DMS 273 (cell line): ENCODE data around the gene KLHL29.

Experiments
- DNase-seq: peaks from one replicate; lab custom pipeline; 2025; ENCODE audit not compliant: unreplicated experiment; lab: John Stamatoyannopoulos, UW

The KLHL29 gene

GRCh38 chr2:23544589-23545295 lies 159.8 kb downstream of the KLHL29 start:
- peak; percentile 28 for DNase-seq

DNA sequence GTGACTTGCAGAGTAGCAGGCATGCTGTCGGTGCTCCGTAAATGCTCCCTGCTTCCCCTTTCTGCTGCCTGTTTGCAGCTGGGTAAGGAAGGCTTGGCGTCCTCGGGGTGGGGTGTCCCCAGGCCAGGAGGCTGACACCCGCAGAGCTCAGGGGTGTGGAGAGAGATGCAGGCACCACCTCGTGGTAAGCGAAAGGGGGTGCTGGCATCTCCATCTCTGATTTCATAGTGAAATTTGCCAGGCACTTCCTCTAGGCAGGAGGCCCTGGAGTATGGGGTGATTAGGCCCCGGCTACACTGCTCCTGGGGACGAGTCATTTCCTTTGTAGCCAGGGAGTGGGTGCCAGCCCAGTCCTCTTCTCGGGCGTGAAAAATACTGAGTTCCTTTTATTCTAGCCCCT lies 160.4 kb downstream of the KLHL29 start:
- DNase-seq: peak; percentile 63

GRCh38 chr2:23545811-23546210 lies 160.8 kb downstream of the KLHL29 start:
- peak; percentile 85 for DNase-seq

DNA sequence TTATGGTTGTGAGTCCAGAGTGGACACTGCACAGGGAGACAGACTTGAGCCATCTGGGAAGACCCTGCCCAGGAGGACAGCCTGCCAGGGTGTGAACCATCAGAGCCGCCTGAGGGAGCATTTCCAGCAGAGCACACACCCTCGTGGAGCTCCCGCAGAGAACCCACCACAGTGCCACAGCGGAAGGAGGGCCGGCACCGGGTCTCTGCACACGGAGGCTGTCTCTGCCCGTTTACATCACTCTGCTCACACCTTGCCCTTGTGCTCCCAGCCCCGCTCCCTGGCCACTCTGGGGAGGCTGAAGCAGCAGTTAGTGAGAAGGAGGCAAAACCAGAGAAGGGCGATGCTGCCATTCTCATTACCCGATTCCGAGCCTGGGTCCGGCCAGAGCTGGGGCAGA lies 161.9 kb downstream of the KLHL29 start:
- DNase-seq: no peak

- DNase-seq: no peak
Measured at GRCh38 chr2:23547725-23548124, 162.7 kb downstream of the KLHL29 start.

GRCh38 chr2:23548143-23548769 lies 163.3 kb downstream of the KLHL29 start:
- peak; percentile 61 for DNase-seq

GRCh38 chr2:23549051-23549450 lies 164.1 kb downstream of the KLHL29 start:
- peak; percentile 76 for DNase-seq

- no peak for DNase-seq
Measured at GRCh38 chr2:23549821-23550530, 165.0 kb downstream of the KLHL29 start.

DNA sequence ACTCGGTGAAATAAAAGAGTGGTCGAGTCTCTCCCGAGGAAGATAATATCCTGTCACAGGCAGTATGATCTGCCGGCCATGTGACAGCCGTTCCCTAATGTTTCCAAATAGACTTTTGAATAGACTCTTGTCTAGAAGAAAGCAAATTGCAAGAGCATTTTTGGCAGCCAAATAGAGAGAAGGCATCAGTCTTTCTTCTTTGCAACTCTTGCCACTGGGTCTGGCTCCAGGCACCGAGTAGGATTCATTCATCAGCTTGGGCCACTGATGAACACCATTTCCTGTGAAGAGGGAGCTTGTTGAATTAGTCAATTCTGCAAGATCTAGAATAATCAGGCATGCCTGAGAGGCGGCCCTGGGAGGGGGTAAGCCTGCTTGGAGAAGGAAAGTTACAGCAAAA lies 165.6 kb downstream of the KLHL29 start:
- DNase-seq: no peak

- DNase-seq: no peak
Measured at GRCh38 chr2:23551875-23552274, 166.9 kb downstream of the KLHL29 start.

DNA sequence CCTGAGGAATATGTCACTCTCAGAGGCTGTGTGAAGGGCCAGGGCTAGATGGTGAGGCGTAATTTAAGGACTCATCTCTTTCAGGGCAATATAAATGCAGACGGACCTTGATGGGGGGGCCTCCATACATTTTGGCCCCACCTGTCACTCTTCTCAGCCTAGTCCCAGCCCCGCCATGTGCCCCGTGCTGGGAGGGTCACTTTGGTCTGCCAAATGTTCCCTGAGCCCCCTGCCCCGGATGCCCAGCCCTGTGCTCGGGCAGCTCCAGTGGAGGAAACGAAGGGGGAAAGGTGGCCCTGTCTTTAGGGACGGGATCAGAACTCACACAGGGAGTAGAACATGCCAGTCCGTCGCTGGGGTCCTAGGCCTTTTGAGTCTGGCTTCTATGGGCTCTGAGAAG lies 168.6 kb downstream of the KLHL29 start:
- DNase-seq: no peak

DNA sequence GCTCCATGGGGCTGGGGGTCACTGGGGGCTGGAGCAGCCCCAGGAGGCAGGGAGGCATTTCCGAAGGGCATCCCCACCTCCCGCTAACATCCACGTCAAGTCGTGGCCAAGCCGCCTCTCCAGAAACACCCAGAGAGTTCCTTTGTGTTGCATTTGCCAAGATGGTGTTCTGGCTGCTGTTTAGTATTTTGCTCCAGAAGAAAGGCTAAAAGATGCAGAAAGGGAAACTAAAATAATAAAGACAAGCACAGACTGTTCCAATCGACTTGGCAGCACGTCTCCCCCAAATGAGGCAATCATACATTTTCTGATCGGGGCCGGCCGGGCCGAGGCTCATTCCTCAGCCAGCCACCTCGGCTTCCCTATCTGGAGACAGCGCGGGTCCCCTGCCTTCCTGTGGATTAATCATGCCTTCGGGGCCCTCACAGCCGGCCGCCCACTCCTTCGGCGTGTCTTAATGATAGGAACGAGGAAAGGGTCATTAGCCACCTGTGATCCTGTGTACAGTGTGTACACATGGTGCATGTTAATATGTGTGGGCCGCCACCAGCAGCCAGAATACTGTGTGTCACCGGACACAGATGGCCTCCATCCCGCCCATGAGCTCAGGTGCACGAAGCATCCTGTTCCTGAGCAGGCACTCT lies 169.2 kb downstream of the KLHL29 start:
- DNase-seq: peak; percentile 67

DNA sequence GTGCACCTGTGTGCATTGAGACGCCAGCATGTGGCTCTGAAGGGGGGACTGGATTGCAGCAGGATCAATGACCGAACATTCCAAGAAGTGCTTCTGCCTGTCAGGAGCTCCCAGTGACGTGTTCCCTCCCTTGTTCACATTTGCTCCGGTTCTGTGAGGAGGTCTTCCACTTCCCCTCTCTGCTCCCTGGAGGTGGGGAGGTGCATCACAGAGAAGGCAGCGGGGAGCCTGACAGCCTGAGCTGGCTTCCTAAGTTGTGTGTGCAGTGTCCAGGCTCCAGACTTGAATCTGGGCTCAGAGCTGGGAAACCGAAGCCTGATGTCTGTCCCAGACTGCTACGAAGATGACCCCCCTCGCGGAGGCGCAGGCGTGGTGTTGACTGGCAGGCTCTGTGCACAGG lies 171.0 kb downstream of the KLHL29 start:
- DNase-seq: no peak

- DNase-seq: peak; percentile 31
Measured at GRCh38 chr2:23556929-23557328, 171.9 kb downstream of the KLHL29 start.

DNA sequence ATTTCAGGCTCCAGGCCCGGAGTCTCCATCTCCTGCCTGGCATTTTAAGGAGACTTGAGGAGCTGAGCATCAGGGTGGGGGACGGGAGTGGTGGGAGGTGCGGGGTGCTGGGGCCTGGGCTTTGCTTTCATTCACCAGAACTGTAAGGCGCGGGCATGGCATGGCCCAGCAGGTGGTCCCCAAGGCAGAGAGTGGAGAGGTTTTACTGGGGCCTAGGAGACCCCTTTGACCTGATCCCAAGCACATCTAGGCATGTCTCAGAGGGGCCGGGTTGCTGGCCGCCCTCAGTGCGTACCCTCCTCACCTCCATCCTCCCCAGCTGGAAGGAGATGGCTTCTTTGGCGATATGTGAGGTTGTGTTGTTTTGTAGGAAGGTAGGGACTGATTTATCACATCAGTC lies 172.5 kb downstream of the KLHL29 start:
- no peak for DNase-seq

DNA sequence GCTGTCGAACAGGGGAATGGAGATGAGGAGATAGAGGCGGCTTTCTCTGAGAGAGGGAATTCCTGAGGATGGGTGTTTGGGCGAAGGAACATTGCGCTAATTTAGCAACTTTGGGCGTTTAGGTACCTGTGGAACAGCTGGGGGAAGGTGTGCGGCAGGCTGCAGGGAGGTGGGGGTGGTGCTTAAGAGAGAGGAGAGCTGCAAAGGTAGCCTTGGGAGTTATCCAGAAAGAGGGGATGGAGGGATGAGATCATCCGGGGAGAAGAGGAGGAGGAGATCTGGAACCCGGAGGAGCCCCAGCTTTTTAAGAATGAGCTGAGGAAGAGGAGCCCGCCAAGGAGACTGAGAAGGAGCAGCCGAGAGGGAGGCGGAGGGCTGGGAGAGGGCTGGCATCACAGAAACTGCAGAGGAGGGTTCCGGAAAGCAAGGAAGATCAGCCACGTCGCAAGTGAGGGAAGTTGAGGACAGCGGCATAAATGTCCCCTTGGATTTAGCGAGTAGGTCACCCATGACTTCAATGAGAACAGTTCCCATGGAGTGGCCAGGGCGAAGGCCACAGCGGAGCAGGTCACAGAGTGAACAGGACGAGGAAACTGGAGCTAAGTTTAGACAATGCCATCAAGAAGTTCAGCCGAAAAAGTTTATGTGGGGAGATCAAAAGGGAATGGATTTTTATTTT lies 174.7 kb downstream of the KLHL29 start:
- DNase-seq: no peak

DNA sequence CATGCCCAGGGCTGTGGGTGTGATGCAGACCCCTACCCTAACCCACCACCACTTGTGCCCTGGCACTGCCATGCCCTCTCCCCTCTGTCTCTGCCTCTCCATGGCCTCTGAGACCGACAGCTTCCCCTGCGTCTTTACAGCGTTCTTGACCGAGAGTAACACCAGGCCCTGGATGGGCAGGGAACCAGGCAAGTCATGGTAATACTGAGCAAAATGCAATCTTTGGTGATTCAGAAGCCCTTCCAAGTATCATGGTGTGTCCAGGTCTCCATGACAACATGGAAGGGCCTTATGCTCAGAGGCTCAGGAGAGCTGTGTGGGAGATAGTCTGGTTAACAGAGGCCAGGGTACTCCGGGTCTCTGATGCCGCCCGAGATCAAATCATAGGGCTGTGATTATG lies 176.1 kb downstream of the KLHL29 start:
- DNase-seq: peak; percentile 20

GRCh38 chr2:23561544-23561943 lies 176.6 kb downstream of the KLHL29 start:
- DNase-seq: no peak

DNA sequence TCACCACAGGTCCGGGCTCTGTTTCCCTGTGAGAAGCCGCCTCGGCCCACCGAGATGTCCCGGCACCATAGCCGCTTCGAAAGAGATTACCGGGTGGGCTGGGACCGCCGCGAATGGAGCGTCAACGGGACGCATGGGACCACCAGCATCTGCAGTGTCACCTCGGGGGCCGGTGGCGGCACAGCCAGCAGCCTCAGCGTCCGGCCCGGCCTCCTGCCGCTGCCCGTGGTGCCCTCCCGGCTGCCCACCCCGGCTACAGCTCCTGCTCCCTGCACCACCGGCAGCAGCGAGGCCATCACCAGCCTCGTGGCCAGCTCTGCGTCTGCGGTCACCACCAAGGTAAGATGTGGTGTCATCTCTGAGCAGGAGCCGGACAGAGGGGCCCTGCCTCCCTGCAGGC lies 177.2 kb downstream of the KLHL29 start:
- no peak for DNase-seq

DNA sequence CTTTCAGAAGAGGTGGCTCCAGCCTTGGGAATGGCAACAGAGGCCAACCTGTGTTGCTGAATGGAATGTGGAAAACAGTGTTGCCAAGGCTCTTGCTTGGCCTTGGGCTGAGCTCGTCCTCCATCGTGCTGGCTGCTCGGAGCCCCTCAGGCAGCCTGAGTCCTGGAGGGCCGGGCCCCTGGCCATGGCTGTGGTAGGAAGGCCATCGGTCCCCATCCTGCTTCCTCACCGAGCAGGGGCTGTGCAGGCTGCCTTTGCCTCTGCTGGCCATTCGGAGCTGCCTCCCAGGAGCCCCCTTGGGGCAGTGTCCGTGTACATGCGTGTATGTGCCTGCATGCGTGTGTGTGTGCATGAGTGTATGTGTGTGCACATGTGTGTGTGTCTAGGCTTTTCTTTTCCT lies 178.2 kb downstream of the KLHL29 start:
- DNase-seq: no peak
